ENCODE data around the gene MICB. TPM values are rescaled to one million over a fixed set of nuclear protein-coding genes. Genes with fewer than 3 reads are reported as not detected.

Gene MICB
- total and polyA plus RNA-seq, 2 donors, result 4.2 to 9.5 TPM

DNA sequence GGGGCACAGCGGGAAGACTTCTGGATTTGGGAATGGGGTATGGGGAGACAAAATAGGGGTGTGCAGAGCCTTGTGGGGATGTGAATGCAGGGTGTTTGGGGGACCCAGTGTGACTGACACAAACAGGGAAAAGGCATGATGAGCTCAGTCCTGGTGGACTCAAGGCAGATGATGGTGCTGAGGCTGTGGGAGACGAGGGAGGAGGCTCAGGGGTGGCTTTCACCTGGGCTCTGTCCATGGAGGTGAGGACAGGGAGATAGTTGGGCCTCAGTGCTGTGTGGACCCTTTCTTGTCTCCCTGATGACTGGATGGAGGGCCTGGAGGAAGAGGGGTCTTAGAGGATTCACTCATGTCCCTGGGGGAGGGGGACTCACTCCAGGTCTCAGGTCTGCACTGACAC, 26.2 kb upstream of the MICB start:
- Histone ChIP-seq H3K27ac (ENCODE audit: low read depth in 1 of 2, low read length in 1 of 2) (no peak overlapping the region), H3K9me3 (ENCODE audit: control insufficient read depth in 2 of 2, insufficient read depth in 1 of 2, low read length in 1 of 2) (no peaks in the 10 kb centered on the region), H3K27me3 (ENCODE audit: control insufficient read depth in 2 of 2, insufficient read depth in 1 of 2, low read length in 1 of 2) (no peaks in the 10 kb centered on the region), H3K4me3 (ENCODE audit: low read length in 2 of 2) (no peak overlapping the region), H3K4me1 (ENCODE audit: control insufficient read depth in 2 of 2, insufficient read depth in 2 of 2, low read length in 2 of 2) (peaks cover 0 to 2% of the 10 kb centered on the region in 2 donors), H3K36me3 (ENCODE audit: control insufficient read depth in 2 of 2, insufficient read depth in 2 of 2, low read length in 1 of 2) (no peaks in the 10 kb centered on the region)
- no peak for DNase-seq (ENCODE audit: low read depth in 6 of 9, low spot score in 9 of 9)
- 97% methylated on average over 2 of the region's 2 CpGs for WGBS

DNA sequence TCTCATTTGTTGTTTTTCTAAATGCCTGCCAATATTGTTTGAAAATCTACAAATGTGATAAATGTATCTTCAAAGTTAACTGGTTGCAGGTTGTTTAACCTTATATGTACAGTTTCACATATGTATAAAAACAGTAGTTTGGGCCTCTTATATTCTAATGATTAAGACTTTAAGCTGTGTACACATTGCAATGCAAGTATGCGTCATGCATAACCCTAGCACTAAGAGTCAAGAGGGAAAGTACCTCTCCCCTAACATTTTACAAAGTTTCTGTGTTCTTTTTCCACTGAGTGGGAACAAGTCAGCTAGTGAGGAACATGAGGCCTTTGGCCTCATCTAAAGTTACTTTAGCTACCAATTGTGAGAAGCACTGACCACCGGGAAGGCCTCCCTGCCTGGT, 25.7 kb upstream of the MICB start:
- H3K4me1 ChIP-seq (ENCODE audit: control insufficient read depth in 2 of 2, insufficient read depth in 2 of 2, low read length in 2 of 2), result peaks cover 0 to 3% of the 10 kb centered on the region in 2 donors
- WGBS, result 47% methylated on average over 2 of the region's 2 CpGs
- H3K4me3 ChIP-seq (ENCODE audit: low read length in 2 of 2), result no peak overlapping the region
- no peaks in the 10 kb centered on the region for H3K36me3 ChIP-seq (ENCODE audit: control insufficient read depth in 2 of 2, insufficient read depth in 2 of 2, low read length in 1 of 2)
- no peaks in the 10 kb centered on the region for H3K27me3 ChIP-seq (ENCODE audit: control insufficient read depth in 2 of 2, insufficient read depth in 1 of 2, low read length in 1 of 2)
- no peak overlapping the region for H3K27ac ChIP-seq (ENCODE audit: low read depth in 1 of 2, low read length in 1 of 2)
- no peak for DNase-seq (ENCODE audit: low read depth in 6 of 9, low spot score in 9 of 9)
- no peaks in the 10 kb centered on the region for H3K9me3 ChIP-seq (ENCODE audit: control insufficient read depth in 2 of 2, insufficient read depth in 1 of 2, low read length in 1 of 2)

DNA sequence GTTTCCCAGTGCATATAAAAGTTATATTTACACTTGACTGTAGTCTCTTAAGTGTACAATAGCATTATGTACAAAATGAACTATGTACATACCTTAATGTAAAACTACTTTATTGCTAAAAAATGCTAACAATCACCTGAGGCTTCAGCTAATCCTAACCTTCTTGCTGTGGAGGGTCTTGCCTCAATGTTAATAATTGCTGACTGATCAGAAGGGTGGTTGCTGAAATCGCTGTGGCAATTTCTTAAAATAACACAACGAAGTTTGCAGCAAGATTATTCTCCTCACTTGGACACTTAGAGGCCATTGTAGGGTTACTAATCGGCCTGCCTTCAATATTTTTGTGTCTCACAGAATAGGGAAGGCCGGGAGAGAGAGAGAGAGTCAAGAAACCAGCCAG, 24.7 kb upstream of the MICB start:
- Histone ChIP-seq H3K27me3 (ENCODE audit: control insufficient read depth in 2 of 2, insufficient read depth in 1 of 2, low read length in 1 of 2) (no peaks in the 10 kb centered on the region), H3K4me3 (ENCODE audit: low read length in 2 of 2) (no peak overlapping the region), H3K27ac (ENCODE audit: low read depth in 1 of 2, low read length in 1 of 2) (no peak overlapping the region), H3K4me1 (ENCODE audit: control insufficient read depth in 2 of 2, insufficient read depth in 2 of 2, low read length in 2 of 2) (peaks cover 0 to 3% of the 10 kb centered on the region in 2 donors), H3K9me3 (ENCODE audit: control insufficient read depth in 2 of 2, insufficient read depth in 1 of 2, low read length in 1 of 2) (no peaks in the 10 kb centered on the region), H3K36me3 (ENCODE audit: control insufficient read depth in 2 of 2, insufficient read depth in 2 of 2, low read length in 1 of 2) (no peaks in the 10 kb centered on the region)
- WGBS, result 95% methylated on average over 4 of the region's 4 CpGs
- no peak for DNase-seq (ENCODE audit: low read depth in 6 of 9, low spot score in 9 of 9)

DNA sequence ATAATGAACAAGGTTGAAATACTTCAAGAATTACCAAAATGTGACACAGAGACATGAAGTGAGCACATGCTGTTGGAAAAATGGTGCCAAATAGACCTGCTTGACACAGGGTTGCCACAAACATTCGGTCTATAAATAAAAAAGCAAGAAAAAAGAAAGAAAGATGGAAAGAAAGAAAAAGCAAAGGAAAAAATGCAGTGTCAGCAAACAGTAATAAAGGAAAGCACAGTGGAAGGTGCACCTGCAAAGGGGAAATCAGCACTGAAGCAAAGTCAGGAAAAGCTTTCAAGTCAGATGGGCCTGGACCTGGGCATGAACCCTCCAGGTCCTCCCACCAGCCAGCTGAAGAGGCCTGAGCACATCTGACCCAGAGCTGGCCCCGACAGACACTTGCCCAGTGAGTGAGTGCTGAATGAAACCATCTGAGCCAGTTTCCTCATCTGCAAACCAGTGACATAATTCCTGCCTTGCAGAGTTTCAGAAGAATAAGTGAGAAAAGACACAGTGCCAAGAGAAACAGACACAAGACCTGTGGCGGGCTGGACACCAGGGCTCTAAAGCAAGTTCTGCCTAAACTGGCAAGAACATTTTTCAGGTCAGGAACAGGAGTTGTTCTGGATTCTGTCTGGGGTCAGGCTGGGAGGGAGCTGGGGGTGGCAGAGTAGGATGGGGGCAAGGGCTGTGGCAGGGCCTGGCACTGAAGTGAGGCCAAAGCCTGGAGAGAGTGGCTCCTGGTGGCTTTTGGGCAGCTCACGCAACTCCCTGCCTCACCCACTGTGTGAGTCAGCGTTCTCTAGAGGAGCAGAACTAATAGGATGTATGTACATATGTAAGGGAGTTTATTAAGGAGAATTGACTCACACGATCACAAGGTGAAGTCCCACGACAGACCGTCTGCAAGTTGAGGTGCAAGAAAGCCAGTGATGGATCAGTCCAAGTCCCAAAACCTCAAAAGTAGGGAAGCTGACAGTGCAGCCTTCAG, 23.9 kb upstream of the MICB start:
- Histone ChIP-seq H3K27me3 (ENCODE audit: control insufficient read depth in 2 of 2, insufficient read depth in 1 of 2, low read length in 1 of 2) (no peaks in the 10 kb centered on the region), H3K36me3 (ENCODE audit: control insufficient read depth in 2 of 2, insufficient read depth in 2 of 2, low read length in 1 of 2) (no peaks in the 10 kb centered on the region), H3K4me1 (ENCODE audit: control insufficient read depth in 2 of 2, insufficient read depth in 2 of 2, low read length in 2 of 2) (peaks cover 0 to 3% of the 10 kb centered on the region in 2 donors), H3K27ac (ENCODE audit: low read depth in 1 of 2, low read length in 1 of 2) (no peak overlapping the region), H3K4me3 (ENCODE audit: low read length in 2 of 2) (no peak overlapping the region), H3K9me3 (ENCODE audit: control insufficient read depth in 2 of 2, insufficient read depth in 1 of 2, low read length in 1 of 2) (no peaks in the 10 kb centered on the region)
- DNase-seq (ENCODE audit: low read depth in 6 of 9, low spot score in 9 of 9), result no peak
- 96% methylated on average over 8 of the region's 8 CpGs for WGBS

DNA sequence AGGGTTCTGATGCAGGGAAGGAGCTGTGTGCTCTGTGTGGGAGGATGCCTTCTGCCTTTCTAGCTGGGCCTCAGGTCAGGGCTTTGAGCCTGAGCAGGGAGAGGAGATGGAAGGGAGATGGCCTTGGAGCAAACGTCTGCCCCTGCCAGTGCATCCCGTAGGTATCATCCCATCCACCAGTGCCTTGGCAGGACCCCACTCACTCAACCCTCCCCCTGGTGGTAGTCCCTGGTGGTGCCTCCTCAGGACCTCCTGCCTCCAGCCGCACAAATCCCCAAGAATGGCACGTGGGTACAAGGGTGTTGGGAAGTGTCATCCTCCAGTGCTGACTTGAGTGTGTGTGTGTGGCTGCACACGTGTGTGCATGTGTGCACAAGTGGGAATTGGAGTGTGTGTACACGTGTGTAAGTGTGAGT, 23.1 kb upstream of the MICB start:
- Histone ChIP-seq H3K36me3 (ENCODE audit: control insufficient read depth in 2 of 2, insufficient read depth in 2 of 2, low read length in 1 of 2) (no peaks in the 10 kb centered on the region), H3K27me3 (ENCODE audit: control insufficient read depth in 2 of 2, insufficient read depth in 1 of 2, low read length in 1 of 2) (no peaks in the 10 kb centered on the region), H3K4me3 (ENCODE audit: low read length in 2 of 2) (no peak overlapping the region), H3K9me3 (ENCODE audit: control insufficient read depth in 2 of 2, insufficient read depth in 1 of 2, low read length in 1 of 2) (no peaks in the 10 kb centered on the region), H3K27ac (ENCODE audit: low read depth in 1 of 2, low read length in 1 of 2) (no peak overlapping the region), H3K4me1 (ENCODE audit: control insufficient read depth in 2 of 2, insufficient read depth in 2 of 2, low read length in 2 of 2) (peaks cover 0 to 3% of the 10 kb centered on the region in 2 donors)
- no peak for DNase-seq (ENCODE audit: low read depth in 6 of 9, low spot score in 9 of 9)
- 97% methylated on average over 6 of the region's 6 CpGs for WGBS

DNA sequence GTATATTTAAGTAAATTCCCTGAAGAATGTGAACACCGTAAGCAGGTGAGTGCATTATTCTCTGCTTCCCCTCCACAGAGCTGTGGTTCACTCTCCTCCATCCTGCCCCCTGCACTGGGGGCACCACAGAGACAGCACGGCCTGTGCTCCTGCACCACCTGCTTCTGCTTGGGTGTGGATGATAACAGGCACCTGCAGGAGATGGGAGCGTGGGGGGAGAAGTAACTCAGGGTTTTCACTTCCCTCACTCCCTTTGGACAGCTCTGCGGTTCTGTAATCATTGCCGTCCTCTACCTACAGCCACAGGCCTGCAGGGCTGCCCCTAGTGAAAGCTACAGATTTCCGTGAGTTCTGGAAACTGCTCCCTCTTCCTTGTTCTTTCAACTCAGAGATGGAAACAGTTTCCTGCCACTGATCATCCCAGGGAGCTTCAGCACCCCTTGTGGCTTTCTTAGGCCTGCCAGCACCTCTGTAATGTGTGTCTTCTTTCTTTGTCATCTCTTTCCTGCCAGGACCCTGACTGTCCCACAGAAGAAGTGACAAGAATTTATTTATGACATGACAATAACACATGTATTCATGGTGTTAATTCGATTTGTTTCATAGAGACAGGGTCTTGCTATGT, 21.3 kb upstream of the MICB start:
- WGBS, result 54% methylated on average over 7 of the region's 7 CpGs
- Histone ChIP-seq H3K27ac (ENCODE audit: low read depth in 1 of 2, low read length in 1 of 2) (no peak overlapping the region), H3K9me3 (ENCODE audit: control insufficient read depth in 2 of 2, insufficient read depth in 1 of 2, low read length in 1 of 2) (no peaks in the 10 kb centered on the region), H3K27me3 (ENCODE audit: control insufficient read depth in 2 of 2, insufficient read depth in 1 of 2, low read length in 1 of 2) (no peaks in the 10 kb centered on the region), H3K36me3 (ENCODE audit: control insufficient read depth in 2 of 2, insufficient read depth in 2 of 2, low read length in 1 of 2) (no peaks in the 10 kb centered on the region), H3K4me1 (ENCODE audit: control insufficient read depth in 2 of 2, insufficient read depth in 2 of 2, low read length in 2 of 2) (peaks cover 0 to 3% of the 10 kb centered on the region in 2 donors), H3K4me3 (ENCODE audit: low read length in 2 of 2) (no peak overlapping the region)
- DNase-seq (ENCODE audit: low read depth in 6 of 9, low spot score in 9 of 9), result no peak

DNA sequence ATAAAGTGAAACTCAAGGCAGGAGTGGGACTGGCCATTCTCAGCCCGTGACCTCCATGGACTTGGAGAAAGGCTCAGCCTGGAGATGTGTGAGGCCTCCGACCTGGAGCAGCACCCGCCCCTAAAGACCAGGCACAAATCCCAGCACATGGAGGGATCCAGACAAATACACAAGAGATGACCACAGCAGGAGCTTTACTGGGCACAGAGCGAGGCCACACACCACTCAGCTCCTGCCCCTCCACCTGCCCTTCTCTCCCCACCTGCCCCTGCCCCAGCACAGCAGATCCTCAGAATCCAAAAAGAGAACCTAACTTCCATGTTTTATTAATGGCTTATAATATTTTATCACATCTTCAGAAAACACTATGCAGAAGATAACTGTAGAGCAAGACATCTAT, 20.4 kb upstream of the MICB start:
- Histone ChIP-seq H3K4me3 (ENCODE audit: low read length in 2 of 2) (no peak overlapping the region), H3K36me3 (ENCODE audit: control insufficient read depth in 2 of 2, insufficient read depth in 2 of 2, low read length in 1 of 2) (no peaks in the 10 kb centered on the region), H3K4me1 (ENCODE audit: control insufficient read depth in 2 of 2, insufficient read depth in 2 of 2, low read length in 2 of 2) (peaks cover 0 to 3% of the 10 kb centered on the region in 2 donors), H3K27ac (ENCODE audit: low read depth in 1 of 2, low read length in 1 of 2) (no peak overlapping the region), H3K9me3 (ENCODE audit: control insufficient read depth in 2 of 2, insufficient read depth in 1 of 2, low read length in 1 of 2) (no peaks in the 10 kb centered on the region), H3K27me3 (ENCODE audit: control insufficient read depth in 2 of 2, insufficient read depth in 1 of 2, low read length in 1 of 2) (no peaks in the 10 kb centered on the region)
- over 99% methylated on average over 4 of the region's 4 CpGs for WGBS
- no peak for DNase-seq (ENCODE audit: low read depth in 6 of 9, low spot score in 9 of 9)

DNA sequence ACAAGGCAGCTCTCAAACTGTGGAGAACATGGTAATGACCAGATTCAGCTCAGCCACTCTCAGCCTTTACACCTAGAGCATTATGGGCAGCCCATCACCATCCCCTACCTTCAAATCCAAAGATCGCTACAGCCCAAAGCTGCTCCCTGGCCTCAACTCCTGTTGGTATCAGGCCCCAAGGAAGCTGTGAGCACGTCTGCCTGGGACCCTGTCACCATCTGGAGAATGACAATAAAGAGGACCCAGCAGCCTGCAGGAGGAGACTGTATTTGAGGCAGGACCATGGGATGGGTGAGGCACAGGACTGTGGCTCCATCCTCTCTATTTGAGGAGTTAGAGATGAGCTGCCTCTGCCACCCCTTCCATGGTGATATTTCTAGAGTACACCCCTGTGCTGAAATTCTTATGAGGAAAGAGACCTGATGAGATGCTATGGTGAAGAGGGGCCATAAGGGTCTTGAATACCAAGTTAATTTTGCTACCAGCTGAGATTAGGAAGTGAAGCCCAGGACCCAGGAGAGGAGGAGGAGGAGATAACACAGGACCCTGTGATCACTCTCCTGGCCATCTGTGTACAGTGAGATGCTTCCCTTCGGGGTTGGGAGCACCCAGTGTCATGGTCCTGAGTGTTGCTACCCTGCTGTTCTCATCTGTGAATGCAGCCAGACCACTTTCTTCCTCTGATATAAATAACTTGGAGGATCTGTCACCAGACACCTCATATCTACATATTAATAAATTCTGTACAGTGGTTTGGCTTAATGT, 19.6 kb upstream of the MICB start:
- no peaks in the 10 kb centered on the region for H3K27me3 ChIP-seq (ENCODE audit: control insufficient read depth in 2 of 2, insufficient read depth in 1 of 2, low read length in 1 of 2)
- H3K27ac ChIP-seq (ENCODE audit: low read depth in 1 of 2, low read length in 1 of 2), result no peak overlapping the region
- no peaks in the 10 kb centered on the region for H3K9me3 ChIP-seq (ENCODE audit: control insufficient read depth in 2 of 2, insufficient read depth in 1 of 2, low read length in 1 of 2)
- DNase-seq (ENCODE audit: low read depth in 6 of 9, low spot score in 9 of 9), result no peak
- H3K4me3 ChIP-seq (ENCODE audit: low read length in 2 of 2), result no peak overlapping the region
- peaks cover 0 to 3% of the 10 kb centered on the region in 2 donors for H3K4me1 ChIP-seq (ENCODE audit: control insufficient read depth in 2 of 2, insufficient read depth in 2 of 2, low read length in 2 of 2)
- WGBS, result 92% methylated on average over 3 of the region's 3 CpGs
- no peaks in the 10 kb centered on the region for H3K36me3 ChIP-seq (ENCODE audit: control insufficient read depth in 2 of 2, insufficient read depth in 2 of 2, low read length in 1 of 2)

Measured in thymus (tissue), 11 donors.